ENCODE data around the gene SGCA. TPM values are rescaled to one million over a fixed set of nuclear protein-coding genes. Genes with fewer than 3 reads are reported as not detected.

Gene SGCA
- total and polyA plus RNA-seq, 2 of the 13 experiments (the other 11 are each of a cell fraction or from before 2014, with no cell fraction given): not detected

DNA sequence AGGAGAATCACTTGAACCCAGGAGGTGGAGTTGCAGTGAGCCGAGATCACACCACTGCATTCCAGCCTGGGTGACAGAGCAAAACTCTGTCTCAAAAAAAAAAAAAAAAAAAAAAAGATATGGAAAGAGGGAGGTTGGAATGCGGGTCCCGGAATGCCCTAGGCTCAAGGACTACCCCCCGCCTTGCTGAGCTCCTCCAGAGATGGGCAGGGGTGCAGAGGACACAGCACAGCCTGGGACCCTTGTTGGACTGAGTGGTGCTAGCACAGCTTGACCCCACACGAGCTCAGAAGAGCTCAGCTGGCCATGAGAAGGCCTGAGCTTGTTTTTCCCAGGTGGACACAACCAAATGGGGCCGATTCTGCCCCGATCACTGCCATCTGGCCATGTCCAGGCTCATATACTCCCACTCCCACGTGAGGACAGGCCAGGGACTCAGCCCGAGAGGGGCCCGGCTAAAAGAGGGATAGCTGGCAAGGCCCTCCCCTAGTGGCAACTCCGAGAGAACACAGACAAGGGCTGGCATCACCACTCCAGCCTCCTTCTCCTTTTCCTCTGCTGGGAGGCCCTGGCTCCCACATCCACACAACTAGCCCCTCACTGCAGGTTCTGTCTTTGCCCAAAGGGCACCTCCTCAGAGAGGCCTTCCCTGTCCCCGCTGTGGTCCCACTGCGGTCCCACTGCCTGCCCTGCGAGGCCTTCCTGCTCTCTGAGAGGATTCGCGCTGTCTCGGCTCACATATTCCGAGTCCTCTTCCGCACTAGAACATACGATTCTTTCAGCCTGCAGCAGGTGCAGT is 11.0 kb downstream of the SGCA start (continued):
- TF ChIP-seq, protein P1, sequence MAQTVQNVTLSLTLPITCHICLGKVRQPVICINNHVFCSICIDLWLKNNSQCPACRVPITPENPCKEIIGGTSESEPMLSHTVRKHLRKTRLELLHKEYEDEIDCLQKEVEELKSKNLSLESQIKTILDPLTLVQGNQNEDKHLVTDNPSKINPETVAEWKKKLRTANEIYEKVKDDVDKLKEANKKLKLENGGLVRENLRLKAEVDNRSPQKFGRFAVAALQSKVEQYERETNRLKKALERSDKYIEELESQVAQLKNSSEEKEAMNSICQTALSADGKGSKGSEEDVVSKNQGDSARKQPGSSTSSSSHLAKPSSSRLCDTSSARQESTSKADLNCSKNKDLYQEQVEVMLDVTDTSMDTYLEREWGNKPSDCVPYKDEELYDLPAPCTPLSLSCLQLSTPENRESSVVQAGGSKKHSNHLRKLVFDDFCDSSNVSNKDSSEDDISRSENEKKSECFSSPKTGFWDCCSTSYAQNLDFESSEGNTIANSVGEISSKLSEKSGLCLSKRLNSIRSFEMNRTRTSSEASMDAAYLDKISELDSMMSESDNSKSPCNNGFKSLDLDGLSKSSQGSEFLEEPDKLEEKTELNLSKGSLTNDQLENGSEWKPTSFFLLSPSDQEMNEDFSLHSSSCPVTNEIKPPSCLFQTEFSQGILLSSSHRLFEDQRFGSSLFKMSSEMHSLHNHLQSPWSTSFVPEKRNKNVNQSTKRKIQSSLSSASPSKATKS (CRISPR knock-in tag; IDR thresholded peaks at IDR 0.05): no peak
- TF ChIP-seq, protein P2, sequence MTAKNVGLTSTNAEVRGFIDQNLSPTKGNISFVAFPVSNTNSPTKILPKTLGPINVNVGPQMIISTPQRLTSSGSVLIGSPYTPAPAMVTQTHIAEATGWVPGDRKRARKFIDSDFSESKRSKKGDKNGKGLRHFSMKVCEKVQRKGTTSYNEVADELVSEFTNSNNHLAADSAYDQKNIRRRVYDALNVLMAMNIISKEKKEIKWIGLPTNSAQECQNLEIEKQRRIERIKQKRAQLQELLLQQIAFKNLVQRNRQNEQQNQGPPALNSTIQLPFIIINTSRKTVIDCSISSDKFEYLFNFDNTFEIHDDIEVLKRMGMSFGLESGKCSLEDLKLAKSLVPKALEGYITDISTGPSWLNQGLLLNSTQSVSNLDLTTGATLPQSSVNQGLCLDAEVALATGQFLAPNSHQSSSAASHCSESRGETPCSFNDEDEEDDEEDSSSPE (CRISPR knock-in tag; IDR thresholded peaks at IDR 0.05): no peak
- no peak for TF ChIP-seq SATB2 (CRISPR knock-in tag; IDR thresholded peaks at IDR 0.05)
- TF ChIP-seq ARID2 (CRISPR knock-in tag; IDR thresholded peaks at IDR 0.05; ENCODE audit: borderline replicate concordance): no peak
- TF ChIP-seq, protein P3, sequence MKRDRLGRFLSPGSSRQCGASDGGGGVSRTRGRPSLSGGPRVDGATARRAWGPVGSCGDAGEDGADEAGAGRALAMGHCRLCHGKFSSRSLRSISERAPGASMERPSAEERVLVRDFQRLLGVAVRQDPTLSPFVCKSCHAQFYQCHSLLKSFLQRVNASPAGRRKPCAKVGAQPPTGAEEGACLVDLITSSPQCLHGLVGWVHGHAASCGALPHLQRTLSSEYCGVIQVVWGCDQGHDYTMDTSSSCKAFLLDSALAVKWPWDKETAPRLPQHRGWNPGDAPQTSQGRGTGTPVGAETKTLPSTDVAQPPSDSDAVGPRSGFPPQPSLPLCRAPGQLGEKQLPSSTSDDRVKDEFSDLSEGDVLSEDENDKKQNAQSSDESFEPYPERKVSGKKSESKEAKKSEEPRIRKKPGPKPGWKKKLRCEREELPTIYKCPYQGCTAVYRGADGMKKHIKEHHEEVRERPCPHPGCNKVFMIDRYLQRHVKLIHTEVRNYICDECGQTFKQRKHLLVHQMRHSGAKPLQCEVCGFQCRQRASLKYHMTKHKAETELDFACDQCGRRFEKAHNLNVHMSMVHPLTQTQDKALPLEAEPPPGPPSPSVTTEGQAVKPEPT (CRISPR knock-in tag; IDR thresholded peaks at IDR 0.05; ENCODE audit: low read depth): no peak
- no peak for TF ChIP-seq ZKSCAN1 (IDR thresholded peaks at IDR 0.05; ENCODE audit: low read length)
- no peak for TF ChIP-seq SAP130 (CRISPR knock-in tag; IDR thresholded peaks at IDR 0.05; ENCODE audit: low read depth)
- no peak for TF ChIP-seq AGO1 (IDR thresholded peaks at IDR 0.05; ENCODE audit: low read depth, low read length, poor library complexity, severe bottlenecking)
- TF ChIP-seq, protein P4, sequence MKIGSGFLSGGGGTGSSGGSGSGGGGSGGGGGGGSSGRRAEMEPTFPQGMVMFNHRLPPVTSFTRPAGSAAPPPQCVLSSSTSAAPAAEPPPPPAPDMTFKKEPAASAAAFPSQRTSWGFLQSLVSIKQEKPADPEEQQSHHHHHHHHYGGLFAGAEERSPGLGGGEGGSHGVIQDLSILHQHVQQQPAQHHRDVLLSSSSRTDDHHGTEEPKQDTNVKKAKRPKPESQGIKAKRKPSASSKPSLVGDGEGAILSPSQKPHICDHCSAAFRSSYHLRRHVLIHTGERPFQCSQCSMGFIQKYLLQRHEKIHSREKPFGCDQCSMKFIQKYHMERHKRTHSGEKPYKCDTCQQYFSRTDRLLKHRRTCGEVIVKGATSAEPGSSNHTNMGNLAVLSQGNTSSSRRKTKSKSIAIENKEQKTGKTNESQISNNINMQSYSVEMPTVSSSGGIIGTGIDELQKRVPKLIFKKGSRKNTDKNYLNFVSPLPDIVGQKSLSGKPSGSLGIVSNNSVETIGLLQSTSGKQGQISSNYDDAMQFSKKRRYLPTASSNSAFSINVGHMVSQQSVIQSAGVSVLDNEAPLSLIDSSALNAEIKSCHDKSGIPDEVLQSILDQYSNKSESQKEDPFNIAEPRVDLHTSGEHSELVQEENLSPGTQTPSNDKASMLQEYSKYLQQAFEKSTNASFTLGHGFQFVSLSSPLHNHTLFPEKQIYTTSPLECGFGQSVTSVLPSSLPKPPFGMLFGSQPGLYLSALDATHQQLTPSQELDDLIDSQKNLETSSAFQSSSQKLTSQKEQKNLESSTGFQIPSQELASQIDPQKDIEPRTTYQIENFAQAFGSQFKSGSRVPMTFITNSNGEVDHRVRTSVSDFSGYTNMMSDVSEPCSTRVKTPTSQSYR (CRISPR knock-in tag; IDR thresholded peaks at IDR 0.05; ENCODE audit: borderline replicate concordance): no peak
- TF ChIP-seq ZNF629 (CRISPR knock-in tag; conservative IDR thresholded peaks at IDR 0.05): no peak
- no peak for TF ChIP-seq ZNF768 (CRISPR knock-in tag; IDR thresholded peaks at IDR 0.05)
- no peak for TF ChIP-seq ZSCAN31 (CRISPR knock-in tag; IDR thresholded peaks at IDR 0.05; ENCODE audit: low read depth)
- TF ChIP-seq MIER2 (CRISPR knock-in tag; IDR thresholded peaks at IDR 0.05): no peak
- no peak for TF ChIP-seq ARHGAP35 (CRISPR knock-in tag; IDR thresholded peaks at IDR 0.05; ENCODE audit: borderline replicate concordance)
- TF ChIP-seq, protein P5, sequence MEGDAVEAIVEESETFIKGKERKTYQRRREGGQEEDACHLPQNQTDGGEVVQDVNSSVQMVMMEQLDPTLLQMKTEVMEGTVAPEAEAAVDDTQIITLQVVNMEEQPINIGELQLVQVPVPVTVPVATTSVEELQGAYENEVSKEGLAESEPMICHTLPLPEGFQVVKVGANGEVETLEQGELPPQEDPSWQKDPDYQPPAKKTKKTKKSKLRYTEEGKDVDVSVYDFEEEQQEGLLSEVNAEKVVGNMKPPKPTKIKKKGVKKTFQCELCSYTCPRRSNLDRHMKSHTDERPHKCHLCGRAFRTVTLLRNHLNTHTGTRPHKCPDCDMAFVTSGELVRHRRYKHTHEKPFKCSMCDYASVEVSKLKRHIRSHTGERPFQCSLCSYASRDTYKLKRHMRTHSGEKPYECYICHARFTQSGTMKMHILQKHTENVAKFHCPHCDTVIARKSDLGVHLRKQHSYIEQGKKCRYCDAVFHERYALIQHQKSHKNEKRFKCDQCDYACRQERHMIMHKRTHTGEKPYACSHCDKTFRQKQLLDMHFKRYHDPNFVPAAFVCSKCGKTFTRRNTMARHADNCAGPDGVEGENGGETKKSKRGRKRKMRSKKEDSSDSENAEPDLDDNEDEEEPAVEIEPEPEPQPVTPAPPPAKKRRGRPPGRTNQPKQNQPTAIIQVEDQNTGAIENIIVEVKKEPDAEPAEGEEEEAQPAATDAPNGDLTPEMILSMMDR (CRISPR knock-in tag; IDR thresholded peaks at IDR 0.05): 0 out of 2 replicates have a peak, but pooled peaks have one; percentile 17
